ENCODE data around the gene ARL1.

Gene ARL1

GRCh38 chr12:101372431-101372830 lies 35.1 kb downstream of the ARL1 start:
- no peak for FAIRE-seq

DNA sequence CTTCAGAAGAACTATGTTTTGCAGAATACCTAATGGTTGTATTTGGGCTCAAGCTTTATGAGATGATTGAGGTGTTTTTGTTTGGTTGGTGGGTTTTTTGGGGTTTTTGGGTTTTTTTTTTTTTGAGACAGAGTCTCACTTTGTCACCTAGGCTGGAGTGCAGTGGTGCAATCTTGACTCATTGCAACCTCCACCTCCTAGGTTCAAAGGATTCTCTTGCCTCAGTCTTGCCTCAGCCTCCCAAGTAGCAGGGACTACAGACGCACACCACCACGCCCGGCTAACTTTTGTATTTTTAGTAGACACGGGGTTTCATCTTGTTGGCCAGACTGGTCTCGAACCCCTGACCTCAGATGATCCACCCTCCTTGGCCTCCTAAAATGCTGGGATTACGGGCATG lies 39.6 kb downstream of the ARL1 start:
- DNase-seq (ENCODE audit: insufficient read length, low spot score), result no peak
- no peak for FAIRE-seq
- no peak for TF ChIP-seq CTCF (IDR thresholded peaks at IDR 0.05; ENCODE audit: insufficient read depth, missing control alignments)

More at GRCh38 chr12:101372431-101372830, 35.1 kb downstream of the ARL1 start:
- DNase-seq (ENCODE audit: insufficient read length, low spot score), result no peak
- no peak for TF ChIP-seq CTCF (IDR thresholded peaks at IDR 0.05; ENCODE audit: insufficient read depth, missing control alignments)

- DNase-seq (ENCODE audit: insufficient read length, low spot score) (no peak), FAIRE-seq (no peak)
- TF ChIP-seq CTCF (IDR thresholded peaks at IDR 0.05; ENCODE audit: insufficient read depth, missing control alignments), result no peak
Observed at GRCh38 chr12:101361455-101361854, 46.1 kb downstream of the ARL1 start.

GRCh38 chr12:101356794-101357193 lies 50.8 kb downstream of the ARL1 start:
- FAIRE-seq (no peak), DNase-seq (ENCODE audit: insufficient read length, low spot score) (no peak)
- no peak for TF ChIP-seq CTCF (IDR thresholded peaks at IDR 0.05; ENCODE audit: insufficient read depth, missing control alignments)

- DNase-seq (ENCODE audit: insufficient read length, low spot score) (no peak), FAIRE-seq (no peak)
- TF ChIP-seq CTCF (IDR thresholded peaks at IDR 0.05; ENCODE audit: insufficient read depth, missing control alignments), result no peak
Observed at GRCh38 chr12:101351682-101352081, 55.9 kb downstream of the ARL1 start.

DNA sequence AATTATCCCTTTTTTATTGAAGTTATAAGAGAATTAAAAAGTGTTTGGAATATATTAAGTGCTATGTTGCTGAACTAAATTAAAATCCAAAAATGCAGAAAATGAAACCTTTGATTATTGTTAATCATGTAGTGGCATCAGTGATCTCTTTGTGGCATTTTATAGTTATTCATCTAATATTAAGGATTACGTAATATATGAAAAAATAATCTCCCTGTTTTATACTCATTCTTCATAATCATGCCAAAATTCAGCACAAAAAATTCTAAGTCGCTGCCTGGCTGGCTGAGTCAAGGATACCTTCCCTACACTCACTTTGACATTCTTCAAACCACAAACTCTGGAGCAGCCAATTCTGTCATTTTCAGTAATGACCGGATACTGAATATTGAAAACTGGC lies 63.7 kb downstream of the ARL1 start:
- TF ChIP-seq CTCF (IDR thresholded peaks at IDR 0.05; ENCODE audit: insufficient read depth, missing control alignments), result no peak
- FAIRE-seq (no peak), DNase-seq (ENCODE audit: insufficient read length, low spot score) (no peak)
